HL-60 (cell line): ENCODE measurements around the gene FRMPD4.

Experiments
- GABPA ChIP-seq: IDR thresholded peaks from 2 replicates; pipeline ENCODE4 v1.6.1; 2012; ENCODE audit warnings: low read depth
- POLR2AphosphoS5 ChIP-seq: IDR thresholded peaks from 2 replicates; pipeline ENCODE4 v1.6.1; 2012; ENCODE audit warnings: low read depth
- TF ChIP-seq, protein P1 (sequence below): IDR thresholded peaks from one replicate; pipeline ENCODE4 v1.5.1; 2011; ENCODE audit warnings: low read length, control low read depth, inconsistent platforms; ENCODE audit not compliant: insufficient read depth

DNA sequence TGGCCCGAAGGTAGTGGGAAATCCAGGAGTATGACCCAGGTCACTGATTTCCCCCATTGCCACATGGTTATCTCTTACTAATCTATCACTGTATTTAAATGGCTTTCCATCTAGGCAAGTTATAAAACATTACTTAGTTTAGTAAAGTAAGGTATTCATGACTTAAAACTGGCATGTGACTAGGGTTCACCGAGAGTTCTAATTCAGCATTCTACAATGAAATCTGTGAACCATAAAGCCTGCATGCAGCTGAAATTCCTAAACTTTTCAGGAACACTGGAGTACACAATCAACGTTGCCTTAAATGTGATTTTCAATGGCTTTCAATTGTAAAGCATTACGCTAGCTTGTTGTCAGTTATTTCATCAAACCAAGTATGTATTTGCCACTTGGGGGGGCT, 630.2 kb downstream of the FRMPD4 start:
- TF ChIP-seq, protein P1, sequence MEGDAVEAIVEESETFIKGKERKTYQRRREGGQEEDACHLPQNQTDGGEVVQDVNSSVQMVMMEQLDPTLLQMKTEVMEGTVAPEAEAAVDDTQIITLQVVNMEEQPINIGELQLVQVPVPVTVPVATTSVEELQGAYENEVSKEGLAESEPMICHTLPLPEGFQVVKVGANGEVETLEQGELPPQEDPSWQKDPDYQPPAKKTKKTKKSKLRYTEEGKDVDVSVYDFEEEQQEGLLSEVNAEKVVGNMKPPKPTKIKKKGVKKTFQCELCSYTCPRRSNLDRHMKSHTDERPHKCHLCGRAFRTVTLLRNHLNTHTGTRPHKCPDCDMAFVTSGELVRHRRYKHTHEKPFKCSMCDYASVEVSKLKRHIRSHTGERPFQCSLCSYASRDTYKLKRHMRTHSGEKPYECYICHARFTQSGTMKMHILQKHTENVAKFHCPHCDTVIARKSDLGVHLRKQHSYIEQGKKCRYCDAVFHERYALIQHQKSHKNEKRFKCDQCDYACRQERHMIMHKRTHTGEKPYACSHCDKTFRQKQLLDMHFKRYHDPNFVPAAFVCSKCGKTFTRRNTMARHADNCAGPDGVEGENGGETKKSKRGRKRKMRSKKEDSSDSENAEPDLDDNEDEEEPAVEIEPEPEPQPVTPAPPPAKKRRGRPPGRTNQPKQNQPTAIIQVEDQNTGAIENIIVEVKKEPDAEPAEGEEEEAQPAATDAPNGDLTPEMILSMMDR: no peak
- no peak for TF ChIP-seq POLR2AphosphoS5
- TF ChIP-seq GABPA: no peak
